ENCODE measurements around the gene IFT80.
A peak's percentile ranks its signal among the peaks of the same experiment; 100 is the strongest.

Gene IFT80

DNA sequence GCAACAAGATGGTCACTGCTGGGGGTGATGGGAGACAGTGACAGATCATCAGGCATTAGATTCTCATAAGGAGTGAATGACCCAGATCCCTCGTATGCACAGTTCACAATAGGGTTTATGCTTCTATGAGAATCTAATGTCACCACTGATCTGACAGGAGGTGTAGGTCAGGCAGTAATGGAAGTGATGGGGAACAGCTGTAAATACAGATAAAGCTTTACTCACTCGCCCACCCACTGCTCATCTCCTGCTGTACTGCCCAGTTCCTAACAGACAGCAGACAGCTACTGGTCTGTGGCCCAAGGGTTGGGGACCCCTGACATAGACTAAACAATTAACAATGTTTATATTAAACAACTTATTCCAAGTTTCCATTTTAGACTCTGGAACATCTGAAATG lies 25.4 kb downstream of the IFT80 start:
- Histone ChIP-seq H3K4me2 (ENCODE audit: low read length) (no peak overlapping the region), H3K27me3 (ENCODE audit: insufficient read depth, low read length) (no peaks in the 10 kb centered on the region), H4K20me1 (ENCODE audit: insufficient read depth, low read length) (no peaks in the 10 kb centered on the region), H3K79me2 (ENCODE audit: insufficient read depth, low read length) (no peaks in the 10 kb centered on the region), H3F3A (ENCODE audit: insufficient read depth, low read length) (no peaks in the 10 kb centered on the region), H3K36me3 (ENCODE audit: insufficient read depth, low read length) (peaks cover 42% of the 10 kb centered on the region), H3K9me2 (ENCODE audit: low read depth, low read length) (no peaks in the 10 kb centered on the region), H3K9me3 (ENCODE audit: low read length) (no peaks in the 10 kb centered on the region), H3K9ac (ENCODE audit: low read length) (no peak overlapping the region), H2AFZ (ENCODE audit: low read length) (no peak overlapping the region), H3K27ac (ENCODE audit: low read depth, low read length, poor library complexity, severe bottlenecking) (no peak overlapping the region), H3K4me1 (ENCODE audit: insufficient read depth, low read length, severe bottlenecking) (peaks cover 21% of the 10 kb centered on the region), H3K4me3 (ENCODE audit: low read depth, low read length, poor library complexity, severe bottlenecking) (no peak overlapping the region)
- TF ChIP-seq, protein P1, sequence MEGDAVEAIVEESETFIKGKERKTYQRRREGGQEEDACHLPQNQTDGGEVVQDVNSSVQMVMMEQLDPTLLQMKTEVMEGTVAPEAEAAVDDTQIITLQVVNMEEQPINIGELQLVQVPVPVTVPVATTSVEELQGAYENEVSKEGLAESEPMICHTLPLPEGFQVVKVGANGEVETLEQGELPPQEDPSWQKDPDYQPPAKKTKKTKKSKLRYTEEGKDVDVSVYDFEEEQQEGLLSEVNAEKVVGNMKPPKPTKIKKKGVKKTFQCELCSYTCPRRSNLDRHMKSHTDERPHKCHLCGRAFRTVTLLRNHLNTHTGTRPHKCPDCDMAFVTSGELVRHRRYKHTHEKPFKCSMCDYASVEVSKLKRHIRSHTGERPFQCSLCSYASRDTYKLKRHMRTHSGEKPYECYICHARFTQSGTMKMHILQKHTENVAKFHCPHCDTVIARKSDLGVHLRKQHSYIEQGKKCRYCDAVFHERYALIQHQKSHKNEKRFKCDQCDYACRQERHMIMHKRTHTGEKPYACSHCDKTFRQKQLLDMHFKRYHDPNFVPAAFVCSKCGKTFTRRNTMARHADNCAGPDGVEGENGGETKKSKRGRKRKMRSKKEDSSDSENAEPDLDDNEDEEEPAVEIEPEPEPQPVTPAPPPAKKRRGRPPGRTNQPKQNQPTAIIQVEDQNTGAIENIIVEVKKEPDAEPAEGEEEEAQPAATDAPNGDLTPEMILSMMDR (IDR thresholded peaks at IDR 0.05; ENCODE audit: low read length): no peak
- TF ChIP-seq EZH2 (IDR thresholded peaks at IDR 0.05; ENCODE audit: borderline replicate concordance, low read length): no peak

DNA sequence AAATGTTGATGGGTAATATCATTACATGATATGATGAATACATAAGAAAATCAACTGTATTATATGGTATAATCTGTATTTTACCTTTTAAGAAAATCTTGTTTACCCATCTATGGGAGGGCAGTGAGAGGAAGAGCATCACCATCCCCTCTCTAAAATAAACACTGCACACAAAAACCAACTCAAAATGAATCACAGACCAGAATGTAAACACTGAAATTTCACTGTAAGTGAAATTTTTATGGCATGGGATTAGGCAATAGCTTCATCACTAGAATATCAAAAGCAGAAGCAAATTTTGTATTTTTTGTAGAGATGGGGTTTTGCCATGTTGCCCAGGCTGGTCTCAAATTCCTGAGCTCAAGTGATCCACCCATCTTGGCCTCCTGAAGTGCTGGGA lies 26.2 kb downstream of the IFT80 start:
- H3K36me3 ChIP-seq (ENCODE audit: insufficient read depth, low read length): peaks cover 42% of the 10 kb centered on the region
- H3K27ac ChIP-seq (ENCODE audit: low read depth, low read length, poor library complexity, severe bottlenecking): no peak overlapping the region
- no peaks in the 10 kb centered on the region for H4K20me1 ChIP-seq (ENCODE audit: insufficient read depth, low read length)
- no peaks in the 10 kb centered on the region for H3K79me2 ChIP-seq (ENCODE audit: insufficient read depth, low read length)
- no peak overlapping the region for H3K9ac ChIP-seq (ENCODE audit: low read length)
- peaks cover 27% of the 10 kb centered on the region for H3K4me1 ChIP-seq (ENCODE audit: insufficient read depth, low read length, severe bottlenecking)
- no peaks in the 10 kb centered on the region for H3F3A ChIP-seq (ENCODE audit: insufficient read depth, low read length)
- no peaks in the 10 kb centered on the region for H3K9me3 ChIP-seq (ENCODE audit: low read length)
- no peak overlapping the region for H3K4me2 ChIP-seq (ENCODE audit: low read length)
- H3K27me3 ChIP-seq (ENCODE audit: insufficient read depth, low read length): no peaks in the 10 kb centered on the region
- no peak overlapping the region for H2AFZ ChIP-seq (ENCODE audit: low read length)
- no peak overlapping the region for H3K4me3 ChIP-seq (ENCODE audit: low read depth, low read length, poor library complexity, severe bottlenecking)
- H3K9me2 ChIP-seq (ENCODE audit: low read depth, low read length): no peaks in the 10 kb centered on the region
- TF ChIP-seq EZH2 (IDR thresholded peaks at IDR 0.05; ENCODE audit: borderline replicate concordance, low read length): no peak
- TF ChIP-seq, protein P1 (IDR thresholded peaks at IDR 0.05; ENCODE audit: low read length): no peak

DNA sequence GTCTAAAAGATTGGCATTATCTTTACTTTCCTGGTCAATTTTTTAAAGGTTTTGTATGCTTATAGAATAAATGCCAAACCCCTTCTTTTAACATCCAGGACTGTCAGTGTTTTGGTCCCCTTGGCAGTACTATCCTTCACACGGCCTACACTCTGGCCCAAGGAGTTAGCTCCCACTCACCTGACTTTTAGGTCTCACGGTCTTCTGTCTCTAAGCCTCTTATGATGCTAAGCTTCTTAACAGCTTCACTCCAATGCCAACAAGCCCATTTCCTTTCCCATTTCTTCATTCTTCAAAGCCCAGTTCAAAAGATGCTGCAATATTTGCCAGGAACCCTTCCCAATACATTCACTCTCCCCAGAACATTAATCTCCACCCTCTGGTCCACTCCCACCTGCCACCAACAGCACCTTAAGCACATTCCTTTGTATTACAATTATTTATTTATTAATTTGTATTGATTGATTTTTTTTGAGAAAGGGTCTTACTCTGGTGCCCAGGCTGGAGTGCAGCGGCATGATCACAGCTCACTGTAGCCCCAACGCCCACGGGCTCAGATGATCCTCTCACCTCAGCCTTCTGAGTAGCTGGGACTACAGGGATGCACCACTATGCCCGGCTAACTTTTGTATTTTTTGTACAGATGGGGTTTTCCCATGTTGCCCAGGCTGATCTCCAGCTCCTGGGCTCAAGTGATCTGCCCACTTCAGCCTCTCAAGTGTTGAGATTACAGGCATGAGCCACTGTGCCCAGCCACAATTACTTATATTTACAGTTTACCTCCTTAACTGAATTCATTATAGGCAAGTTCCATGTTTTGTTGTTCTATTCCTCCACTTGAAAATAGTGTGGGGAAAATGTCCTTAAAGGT lies 27.8 kb downstream of the IFT80 start:
- H3K9me3 ChIP-seq (ENCODE audit: low read length): no peaks in the 10 kb centered on the region
- no peak overlapping the region for H3K4me2 ChIP-seq (ENCODE audit: low read length)
- H2AFZ ChIP-seq (ENCODE audit: low read length): no peak overlapping the region
- no peak overlapping the region for H3K4me3 ChIP-seq (ENCODE audit: low read depth, low read length, poor library complexity, severe bottlenecking)
- H3K27me3 ChIP-seq (ENCODE audit: insufficient read depth, low read length): no peaks in the 10 kb centered on the region
- H3K79me2 ChIP-seq (ENCODE audit: insufficient read depth, low read length): no peaks in the 10 kb centered on the region
- H3K4me1 ChIP-seq (ENCODE audit: insufficient read depth, low read length, severe bottlenecking): peaks cover 27% of the 10 kb centered on the region
- H3K9ac ChIP-seq (ENCODE audit: low read length): no peak overlapping the region
- peaks cover 40% of the 10 kb centered on the region for H3K36me3 ChIP-seq (ENCODE audit: insufficient read depth, low read length)
- no peaks in the 10 kb centered on the region for H4K20me1 ChIP-seq (ENCODE audit: insufficient read depth, low read length)
- H3F3A ChIP-seq (ENCODE audit: insufficient read depth, low read length): no peaks in the 10 kb centered on the region
- H3K27ac ChIP-seq (ENCODE audit: low read depth, low read length, poor library complexity, severe bottlenecking): peak overlapping the region; percentile 80
- TF ChIP-seq EZH2 (IDR thresholded peaks at IDR 0.05; ENCODE audit: borderline replicate concordance, low read length): no peak
- TF ChIP-seq, protein P1 (IDR thresholded peaks at IDR 0.05; ENCODE audit: low read length): no peak
- no peaks in the 10 kb centered on the region for H3K9me2 ChIP-seq (ENCODE audit: low read depth, low read length)

Measured in OCI-LY1 (cell line).